Measurements from ENCODE around the gene FXYD4.

Gene FXYD4

GRCh38 chr10:43411536-43411935 is 40.1 kb downstream of the FXYD4 start:
- Histone ChIP-seq H3K79me2 (ENCODE audit: insufficient read depth, low read depth) (peaks cover 20% of the 10 kb centered on the region), H3K4me2 (no peak overlapping the region), H3K9ac (no peak overlapping the region), H2AFZ (ENCODE audit: low read depth) (no peak overlapping the region), H4K20me1 (ENCODE audit: insufficient read depth) (no peaks in the 10 kb centered on the region), H3K27ac (no peak overlapping the region), H3K27me3 (ENCODE audit: insufficient read depth, low read depth) (no peaks in the 10 kb centered on the region), H3K4me1 (ENCODE audit: low read depth, poor library complexity, severe bottlenecking) (no peaks in the 10 kb centered on the region), H3K4me3 (IDR thresholded peaks at IDR 0.05; ENCODE audit: insufficient read depth, low read depth, low read length) (no peak overlapping the region), H3K36me3 (ENCODE audit: insufficient read depth) (no peaks in the 10 kb centered on the region)
- TF ChIP-seq, protein P1, sequence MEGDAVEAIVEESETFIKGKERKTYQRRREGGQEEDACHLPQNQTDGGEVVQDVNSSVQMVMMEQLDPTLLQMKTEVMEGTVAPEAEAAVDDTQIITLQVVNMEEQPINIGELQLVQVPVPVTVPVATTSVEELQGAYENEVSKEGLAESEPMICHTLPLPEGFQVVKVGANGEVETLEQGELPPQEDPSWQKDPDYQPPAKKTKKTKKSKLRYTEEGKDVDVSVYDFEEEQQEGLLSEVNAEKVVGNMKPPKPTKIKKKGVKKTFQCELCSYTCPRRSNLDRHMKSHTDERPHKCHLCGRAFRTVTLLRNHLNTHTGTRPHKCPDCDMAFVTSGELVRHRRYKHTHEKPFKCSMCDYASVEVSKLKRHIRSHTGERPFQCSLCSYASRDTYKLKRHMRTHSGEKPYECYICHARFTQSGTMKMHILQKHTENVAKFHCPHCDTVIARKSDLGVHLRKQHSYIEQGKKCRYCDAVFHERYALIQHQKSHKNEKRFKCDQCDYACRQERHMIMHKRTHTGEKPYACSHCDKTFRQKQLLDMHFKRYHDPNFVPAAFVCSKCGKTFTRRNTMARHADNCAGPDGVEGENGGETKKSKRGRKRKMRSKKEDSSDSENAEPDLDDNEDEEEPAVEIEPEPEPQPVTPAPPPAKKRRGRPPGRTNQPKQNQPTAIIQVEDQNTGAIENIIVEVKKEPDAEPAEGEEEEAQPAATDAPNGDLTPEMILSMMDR (conservative IDR thresholded peaks at IDR 0.05; ENCODE audit: low read depth, low read length), result no peak

DNA sequence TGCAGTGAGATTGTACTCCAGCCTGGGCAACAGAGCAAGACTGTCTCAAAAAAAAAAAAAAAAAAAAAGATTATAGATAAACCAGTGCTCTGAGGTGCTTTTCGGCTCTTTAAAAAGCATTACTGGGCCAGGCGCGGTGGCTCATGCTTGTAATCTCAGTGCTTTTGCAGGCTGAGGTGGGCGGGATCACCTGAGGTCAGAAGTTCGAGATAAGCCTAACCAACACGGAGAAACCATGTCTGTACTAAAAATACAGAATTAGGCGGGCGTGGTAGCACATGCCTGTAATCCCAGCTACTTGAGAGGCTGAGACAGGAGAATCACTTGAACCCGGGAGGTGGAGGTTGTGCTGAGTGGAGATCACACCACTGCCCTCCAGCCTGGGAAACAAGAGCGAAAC is 44.1 kb downstream of the FXYD4 start:
- Histone ChIP-seq H3K36me3 (ENCODE audit: insufficient read depth) (no peaks in the 10 kb centered on the region), H2AFZ (ENCODE audit: low read depth) (no peak overlapping the region), H3K4me3 (IDR thresholded peaks at IDR 0.05; ENCODE audit: insufficient read depth, low read depth, low read length) (no peak overlapping the region), H3K79me2 (ENCODE audit: insufficient read depth, low read depth) (no peaks in the 10 kb centered on the region), H3K9ac (no peak overlapping the region), H3K27me3 (ENCODE audit: insufficient read depth, low read depth) (no peaks in the 10 kb centered on the region), H3K4me2 (no peak overlapping the region), H3K4me1 (ENCODE audit: low read depth, poor library complexity, severe bottlenecking) (peaks cover 6% of the 10 kb centered on the region), H4K20me1 (ENCODE audit: insufficient read depth) (no peaks in the 10 kb centered on the region), H3K27ac (no peak overlapping the region)
- TF ChIP-seq, protein P1 (conservative IDR thresholded peaks at IDR 0.05; ENCODE audit: low read depth, low read length), result no peak

GRCh38 chr10:43417950-43418768 is 46.7 kb downstream of the FXYD4 start:
- H3K36me3 ChIP-seq (ENCODE audit: insufficient read depth), result no peaks in the 10 kb centered on the region
- H2AFZ ChIP-seq (ENCODE audit: low read depth), result no peak overlapping the region
- H3K9ac ChIP-seq, result no peak overlapping the region
- H3K4me3 ChIP-seq (IDR thresholded peaks at IDR 0.05; ENCODE audit: insufficient read depth, low read depth, low read length), result no peak overlapping the region
- H3K27ac ChIP-seq, result no peak overlapping the region
- H3K79me2 ChIP-seq (ENCODE audit: insufficient read depth, low read depth), result no peaks in the 10 kb centered on the region
- TF ChIP-seq, protein P1 (conservative IDR thresholded peaks at IDR 0.05; ENCODE audit: low read depth, low read length), result no peak
- H3K27me3 ChIP-seq (ENCODE audit: insufficient read depth, low read depth), result no peaks in the 10 kb centered on the region
- no peak overlapping the region for H3K4me2 ChIP-seq
- peaks cover 16% of the 10 kb centered on the region for H3K4me1 ChIP-seq (ENCODE audit: low read depth, poor library complexity, severe bottlenecking)
- no peaks in the 10 kb centered on the region for H4K20me1 ChIP-seq (ENCODE audit: insufficient read depth)

DNA sequence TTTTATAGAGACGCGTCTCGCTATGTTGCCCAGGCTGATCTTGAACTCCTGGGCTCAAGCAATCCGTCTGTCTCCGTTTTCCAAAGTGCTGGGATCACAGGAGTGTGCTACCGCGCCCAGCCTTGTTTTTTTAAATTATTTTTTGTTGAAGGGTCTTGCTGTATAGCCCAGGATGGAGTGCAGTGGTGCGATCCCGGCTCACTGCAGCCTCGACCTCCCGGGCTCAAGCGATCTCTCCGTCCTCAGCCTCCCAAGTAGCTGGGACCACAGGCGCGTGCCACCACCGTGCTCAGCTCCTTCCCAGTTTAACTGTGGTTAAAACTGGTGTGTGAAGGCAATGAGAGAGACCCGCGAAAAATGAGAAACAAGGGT is 48.5 kb downstream of the FXYD4 start:
- Histone ChIP-seq H3K27ac (peak overlapping the region; percentile 99), H3K79me2 (ENCODE audit: insufficient read depth, low read depth) (no peaks in the 10 kb centered on the region), H2AFZ (ENCODE audit: low read depth) (peak overlapping the region; percentile 70), H3K4me2 (peak overlapping the region; percentile 87), H3K36me3 (ENCODE audit: insufficient read depth) (no peaks in the 10 kb centered on the region), H3K4me3 (IDR thresholded peaks at IDR 0.05; ENCODE audit: insufficient read depth, low read depth, low read length) (no peak overlapping the region), H3K9ac (peak overlapping the region; percentile 94), H4K20me1 (ENCODE audit: insufficient read depth) (no peaks in the 10 kb centered on the region), H3K27me3 (ENCODE audit: insufficient read depth, low read depth) (no peaks in the 10 kb centered on the region), H3K4me1 (ENCODE audit: low read depth, poor library complexity, severe bottlenecking) (peaks cover 16% of the 10 kb centered on the region)
- TF ChIP-seq, protein P1 (conservative IDR thresholded peaks at IDR 0.05; ENCODE audit: low read depth, low read length), result no peak

Measured in KMS-11 (cell line).